ENCODE results near the gene TMEM203.

TMEM203 gene

DNA sequence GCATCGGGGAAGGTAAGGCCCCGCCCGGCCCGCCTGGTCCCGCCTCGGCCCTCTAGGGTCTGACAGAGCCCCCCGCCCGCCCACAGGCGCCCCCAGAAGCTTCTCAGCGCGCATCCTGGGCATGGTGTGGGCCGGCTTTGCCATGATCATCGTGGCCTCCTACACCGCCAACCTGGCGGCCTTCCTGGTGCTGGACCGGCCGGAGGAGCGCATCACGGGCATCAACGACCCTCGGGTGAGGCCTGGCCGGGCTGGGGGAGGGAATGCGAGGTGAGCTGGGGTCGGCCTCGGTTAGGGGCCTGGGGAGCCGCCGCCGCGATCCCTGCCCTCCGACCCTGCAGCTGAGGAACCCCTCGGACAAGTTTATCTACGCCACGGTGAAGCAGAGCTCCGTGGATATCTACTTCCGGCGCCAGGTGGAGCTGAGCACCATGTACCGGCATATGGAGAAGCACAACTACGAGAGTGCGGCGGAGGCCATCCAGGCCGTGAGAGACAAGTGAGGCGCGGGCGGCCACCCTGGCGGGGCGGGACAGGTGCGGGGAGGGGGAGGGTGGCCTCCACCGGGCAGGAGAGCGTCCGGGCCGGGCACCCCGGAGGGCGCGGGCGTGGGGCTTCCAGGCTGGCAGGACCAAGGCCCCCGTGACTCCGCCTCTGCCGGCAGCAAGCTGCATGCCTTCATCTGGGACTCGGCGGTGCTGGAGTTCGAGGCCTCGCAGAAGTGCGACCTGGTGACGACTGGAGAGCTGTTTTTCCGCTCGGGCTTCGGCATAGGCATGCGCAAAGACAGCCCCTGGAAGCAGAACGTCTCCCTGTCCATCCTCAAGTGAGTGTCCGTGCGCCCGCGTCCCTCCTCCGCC is 42.7 kb downstream of the TMEM203 start:
- H3K4me1 Mint-ChIP-seq = peaks cover 11% of the 10 kb centered on the region
- H3K27ac Mint-ChIP-seq = no peak overlapping the region
- no peaks in the 10 kb centered on the region for H3K36me3 Mint-ChIP-seq
- peak overlapping the region; percentile 40 for H3K4me3 Mint-ChIP-seq
- no peak for DNase-seq (ENCODE audit: low spot score in 2 of 2)
- ATAC-seq (ENCODE audit: low read depth) = peak; percentile 49
- peaks cover 34% of the 10 kb centered on the region for H3K27me3 Mint-ChIP-seq
- no peaks in the 10 kb centered on the region for H3K9me3 Mint-ChIP-seq

- peaks cover 11% of the 10 kb centered on the region for H3K4me1 Mint-ChIP-seq
- no peak overlapping the region for H3K27ac Mint-ChIP-seq
- H3K36me3 Mint-ChIP-seq = no peaks in the 10 kb centered on the region
- ATAC-seq (ENCODE audit: low read depth) (no peak), DNase-seq (ENCODE audit: low spot score in 2 of 2) (no peak)
- no peaks in the 10 kb centered on the region for H3K9me3 Mint-ChIP-seq
- H3K4me3 Mint-ChIP-seq = no peak overlapping the region
- H3K27me3 Mint-ChIP-seq = peaks cover 37% of the 10 kb centered on the region
Measured at GRCh38 chr9:137161558-137162486, 43.6 kb downstream of the TMEM203 start.

DNA sequence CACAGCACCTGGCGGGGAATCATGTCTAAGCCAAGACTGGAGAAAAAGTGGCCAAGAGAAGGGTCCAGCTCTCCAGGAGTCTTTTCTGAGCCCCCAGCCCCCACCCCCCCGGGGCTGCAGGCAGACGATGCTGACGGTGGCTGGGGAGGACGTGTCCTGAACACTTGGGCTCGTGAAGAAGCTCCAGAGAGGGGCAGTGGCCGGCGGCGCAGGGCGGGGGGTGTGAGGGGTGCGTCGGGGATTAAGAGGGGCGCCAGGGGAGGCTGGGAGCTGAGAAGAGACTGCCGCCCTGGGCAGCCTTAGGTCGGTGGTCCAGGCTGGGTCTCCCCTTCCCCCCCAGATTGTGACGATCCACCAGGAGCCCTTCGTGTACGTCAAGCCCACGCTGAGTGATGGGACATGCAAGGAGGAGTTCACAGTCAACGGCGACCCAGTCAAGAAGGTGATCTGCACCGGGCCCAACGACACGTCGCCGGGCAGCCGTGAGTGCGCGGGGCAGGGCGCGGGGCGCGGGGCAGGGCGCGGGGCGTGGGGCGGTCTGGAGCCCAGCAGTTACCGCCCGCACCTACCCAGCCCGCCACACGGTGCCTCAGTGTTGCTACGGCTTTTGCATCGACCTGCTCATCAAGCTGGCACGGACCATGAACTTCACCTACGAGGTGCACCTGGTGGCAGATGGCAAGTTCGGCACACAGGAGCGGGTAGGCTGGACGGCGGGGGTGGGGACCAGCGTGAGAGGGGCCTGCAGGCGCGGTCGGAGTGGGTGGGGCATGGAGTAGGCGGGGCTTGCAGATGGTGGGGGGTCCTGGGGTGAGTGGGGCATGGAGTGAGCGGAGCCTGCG is 44.5 kb downstream of the TMEM203 start:
- H3K27me3 Mint-ChIP-seq = peaks cover 33% of the 10 kb centered on the region
- no peak for ATAC-seq (ENCODE audit: low read depth)
- H3K9me3 Mint-ChIP-seq = no peaks in the 10 kb centered on the region
- H3K4me3 Mint-ChIP-seq = no peak overlapping the region
- DNase-seq (ENCODE audit: low spot score in 2 of 2) = no peak
- peaks cover 14% of the 10 kb centered on the region for H3K4me1 Mint-ChIP-seq
- no peaks in the 10 kb centered on the region for H3K36me3 Mint-ChIP-seq
- no peak overlapping the region for H3K27ac Mint-ChIP-seq

DNA sequence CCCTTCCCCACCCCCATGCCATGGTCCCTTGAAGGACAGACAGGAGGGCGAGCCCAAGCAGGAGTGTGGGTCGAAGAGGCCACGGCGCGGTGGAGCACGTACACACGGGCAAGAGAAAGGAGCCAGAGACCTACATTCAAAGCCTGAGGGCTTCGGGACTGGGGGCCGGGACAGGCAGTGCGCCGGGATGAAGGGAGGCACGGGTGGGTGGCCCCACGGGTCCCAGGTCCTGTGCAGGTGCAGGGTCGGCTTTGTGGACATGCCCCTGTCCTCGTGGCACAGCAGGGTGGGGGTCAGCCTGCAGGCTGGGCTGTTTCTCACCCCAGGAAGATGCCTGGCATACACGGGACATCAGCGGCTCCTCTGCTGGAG is 45.4 kb downstream of the TMEM203 start:
- Mint-ChIP-seq H3K36me3 (no peaks in the 10 kb centered on the region), H3K4me1 (peaks cover 14% of the 10 kb centered on the region), H3K27ac (no peak overlapping the region), H3K9me3 (no peaks in the 10 kb centered on the region), H3K27me3 (peaks cover 29% of the 10 kb centered on the region), H3K4me3 (no peak overlapping the region)
- no peak for DNase-seq (ENCODE audit: low spot score in 2 of 2)
- no peak for ATAC-seq (ENCODE audit: low read depth)

GRCh38 chr9:137159105-137160053 is 46.1 kb downstream of the TMEM203 start:
- peaks cover 14% of the 10 kb centered on the region for H3K4me1 Mint-ChIP-seq
- H3K27ac Mint-ChIP-seq = no peak overlapping the region
- peaks cover 25% of the 10 kb centered on the region for H3K27me3 Mint-ChIP-seq
- H3K9me3 Mint-ChIP-seq = no peaks in the 10 kb centered on the region
- no peaks in the 10 kb centered on the region for H3K36me3 Mint-ChIP-seq
- ATAC-seq (ENCODE audit: low read depth) (no peak), DNase-seq (ENCODE audit: low spot score in 2 of 2) (no peak)
- H3K4me3 Mint-ChIP-seq = no peak overlapping the region

DNA sequence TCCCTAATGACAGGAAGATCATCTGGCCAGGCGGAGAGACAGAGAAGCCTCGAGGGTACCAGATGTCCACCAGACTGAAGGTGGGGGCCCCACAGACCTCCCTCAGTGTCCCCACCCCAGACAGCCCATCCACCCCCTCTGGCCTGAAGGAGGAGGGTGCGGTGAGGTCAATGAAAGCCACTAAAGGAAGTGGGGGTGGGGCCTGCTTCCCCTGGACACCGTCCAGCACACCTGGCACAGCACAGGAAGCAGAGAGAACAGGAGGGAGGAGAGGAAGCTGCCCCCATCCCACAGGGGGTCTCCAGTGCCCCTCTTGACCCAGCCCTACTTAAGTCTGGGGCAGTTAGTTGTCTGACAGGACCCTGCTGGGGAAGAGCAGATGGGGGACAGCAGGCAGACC is 46.8 kb downstream of the TMEM203 start:
- Mint-ChIP-seq H3K4me3 (no peak overlapping the region), H3K36me3 (no peaks in the 10 kb centered on the region), H3K27ac (no peak overlapping the region), H3K27me3 (peaks cover 25% of the 10 kb centered on the region), H3K9me3 (no peaks in the 10 kb centered on the region), H3K4me1 (peaks cover 14% of the 10 kb centered on the region)
- no peak for DNase-seq (ENCODE audit: low spot score in 2 of 2)
- ATAC-seq (ENCODE audit: low read depth) = no peak

DNA sequence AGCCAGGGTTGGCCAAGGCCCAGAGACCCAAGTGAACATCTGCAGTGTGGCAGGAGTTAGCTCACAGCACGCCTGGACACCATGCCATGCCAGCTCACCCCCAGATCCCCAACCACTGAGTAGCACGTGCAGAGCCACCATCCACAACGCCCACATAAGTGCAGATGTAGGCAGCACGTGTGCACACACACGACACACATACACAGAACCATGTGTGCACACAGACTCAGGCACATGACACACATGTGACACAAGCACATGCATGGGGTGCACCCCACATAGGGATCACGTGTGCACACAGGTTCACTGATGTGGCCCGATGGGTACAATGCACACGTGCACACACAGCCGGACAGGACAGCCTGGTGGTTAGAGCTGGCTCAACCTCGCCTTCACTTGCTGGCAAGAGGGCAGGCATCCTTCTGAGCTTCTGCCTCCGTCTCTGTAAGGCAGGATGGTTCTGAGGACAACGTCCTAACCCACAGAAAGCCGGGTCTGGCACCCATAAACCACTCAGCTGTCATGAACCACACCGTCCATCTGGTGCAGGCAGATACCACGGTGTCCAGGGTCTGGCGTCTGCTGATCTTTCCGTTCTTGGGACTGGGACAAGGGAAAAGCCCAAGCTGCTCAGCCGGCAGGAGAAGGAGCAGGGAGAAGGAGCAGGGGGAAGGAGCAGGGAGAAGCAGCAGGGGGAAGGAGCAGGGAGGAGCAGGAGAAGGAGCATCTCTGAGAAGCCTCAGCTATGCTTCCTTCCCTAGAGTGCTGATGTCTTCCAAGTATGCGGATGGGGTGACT is 47.6 kb downstream of the TMEM203 start:
- Mint-ChIP-seq H3K27me3 (peaks cover 22% of the 10 kb centered on the region), H3K4me3 (no peak overlapping the region), H3K27ac (peak overlapping the region; percentile 58), H3K4me1 (peaks cover 14% of the 10 kb centered on the region), H3K9me3 (no peaks in the 10 kb centered on the region), H3K36me3 (no peaks in the 10 kb centered on the region)
- ATAC-seq (ENCODE audit: low read depth) (no peak), DNase-seq (ENCODE audit: low spot score in 2 of 2) (no peak)

GRCh38 chr9:137156567-137157375 is 48.7 kb downstream of the TMEM203 start:
- no peak overlapping the region for H3K27ac Mint-ChIP-seq
- H3K27me3 Mint-ChIP-seq = peaks cover 19% of the 10 kb centered on the region
- H3K4me1 Mint-ChIP-seq = peaks cover 14% of the 10 kb centered on the region
- peak; percentile 39 to 54 for DNase-seq (ENCODE audit: low spot score in 2 of 2)
- H3K9me3 Mint-ChIP-seq = no peaks in the 10 kb centered on the region
- H3K4me3 Mint-ChIP-seq = peak overlapping the region; percentile 52
- no peaks in the 10 kb centered on the region for H3K36me3 Mint-ChIP-seq
- peak; percentile 68 for ATAC-seq (ENCODE audit: low read depth)
